GM18526 (cell line): ENCODE results near the gene PODXL2.

ENCODE experiments used
- POLR2A ChIP-seq: IDR thresholded peaks from 3 replicates; pipeline ENCODE4 v1.6.1; 2011; ENCODE audit not compliant: insufficient read length; ENCODE audit errors: extremely low read depth

The PODXL2 gene

GRCh38 chr3:127694467-127695215, 65.7 kb downstream of the PODXL2 start:
- no peak for TF ChIP-seq POLR2A

GRCh38 chr3:127697551-127698240, 68.7 kb downstream of the PODXL2 start:
- no peak for TF ChIP-seq POLR2A

GRCh38 chr3:127698286-127698685, 69.3 kb downstream of the PODXL2 start:
- no peak for TF ChIP-seq POLR2A

GRCh38 chr3:127698691-127699415, 69.9 kb downstream of the PODXL2 start:
- no peak for TF ChIP-seq POLR2A

- no peak for TF ChIP-seq POLR2A
Observed at GRCh38 chr3:127699416-127700300, 70.7 kb downstream of the PODXL2 start.

- no peak for TF ChIP-seq POLR2A
Observed at GRCh38 chr3:127700406-127700805, 71.4 kb downstream of the PODXL2 start.

GRCh38 chr3:127701280-127701911, 72.4 kb downstream of the PODXL2 start:
- no peak for TF ChIP-seq POLR2A

- TF ChIP-seq POLR2A, result no peak
Observed at GRCh38 chr3:127702151-127702578, 73.2 kb downstream of the PODXL2 start.

- TF ChIP-seq POLR2A, result no peak
Observed at GRCh38 chr3:127706312-127706711, 77.3 kb downstream of the PODXL2 start.

- TF ChIP-seq POLR2A, result no peak
Observed at GRCh38 chr3:127706785-127707351, 77.9 kb downstream of the PODXL2 start.

- no peak for TF ChIP-seq POLR2A
Observed at GRCh38 chr3:127707851-127708411, 78.9 kb downstream of the PODXL2 start.

GRCh38 chr3:127708837-127709236, 79.9 kb downstream of the PODXL2 start:
- no peak for TF ChIP-seq POLR2A

GRCh38 chr3:127709320-127710060, 80.5 kb downstream of the PODXL2 start:
- no peak for TF ChIP-seq POLR2A

- TF ChIP-seq POLR2A, result no peak
Observed at GRCh38 chr3:127710155-127710941, 81.4 kb downstream of the PODXL2 start.
